ENCODE data around the gene SDK1.

Gene SDK1

DNA sequence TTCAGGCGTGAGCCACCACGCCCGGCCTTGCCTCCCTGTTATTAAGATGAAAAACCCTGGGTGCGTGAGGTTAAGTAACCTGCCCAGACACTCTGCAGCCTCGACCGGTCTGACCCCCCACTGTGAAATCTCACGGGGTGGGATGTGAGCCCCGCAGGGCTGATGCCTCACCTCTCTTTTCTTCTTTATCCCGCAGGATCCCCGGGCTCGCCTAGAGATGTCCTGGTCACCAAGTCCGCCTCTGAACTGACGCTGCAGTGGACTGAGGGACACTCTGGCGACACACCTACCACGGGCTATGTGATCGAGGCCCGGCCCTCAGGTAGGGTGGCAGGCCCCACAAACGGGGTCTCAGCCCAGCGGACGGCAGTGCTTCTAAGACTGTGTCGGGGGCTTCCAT lies 920.0 kb downstream of the SDK1 start:
- Histone ChIP-seq H3K36me3 (ENCODE audit: control insufficient read depth in 2 of 2, insufficient read depth in 2 of 2, low read length in 2 of 2) (no peaks in the 10 kb centered on the region), H3K27me3 (ENCODE audit: control insufficient read depth in 1 of 2, insufficient read depth in 2 of 2, low read length in 2 of 2) (no peaks in the 10 kb centered on the region), H3K27ac (ENCODE audit: low read length) (no peak overlapping the region), H3K9ac (ENCODE audit: low read length in 2 of 2) (no peak overlapping the region), H3K4me1 (ENCODE audit: control insufficient read depth, insufficient read depth, low read length) (no peaks in the 10 kb centered on the region), H3K4me3 (ENCODE audit: low read length in 2 of 2) (no peak overlapping the region), H3K9me3 (ENCODE audit: control insufficient read depth in 2 of 2, low read length in 2 of 2) (no peaks in the 10 kb centered on the region)

DNA sequence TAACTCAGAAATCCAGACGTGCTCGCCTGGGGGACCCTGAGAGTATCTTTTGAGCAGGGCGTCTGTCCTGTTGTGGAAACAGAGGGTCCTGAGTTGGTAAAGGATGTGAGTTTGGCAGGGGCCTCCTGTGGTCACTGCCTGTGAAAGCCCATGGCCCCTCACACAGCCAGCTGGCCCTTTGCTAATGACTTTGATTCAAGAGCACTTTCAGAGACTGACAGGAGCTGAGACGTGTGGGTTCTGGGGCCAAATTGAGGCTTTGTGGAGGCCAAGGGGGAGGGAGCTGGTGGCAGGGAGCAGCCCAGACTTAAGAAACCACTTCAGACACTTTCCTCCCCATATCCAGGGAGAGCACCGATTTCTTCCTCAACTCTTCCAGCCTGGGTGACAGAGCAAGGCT lies 921.6 kb downstream of the SDK1 start:
- no peak overlapping the region for H3K9ac ChIP-seq (ENCODE audit: low read length in 2 of 2)
- no peaks in the 10 kb centered on the region for H3K4me1 ChIP-seq (ENCODE audit: control insufficient read depth, insufficient read depth, low read length)

DNA sequence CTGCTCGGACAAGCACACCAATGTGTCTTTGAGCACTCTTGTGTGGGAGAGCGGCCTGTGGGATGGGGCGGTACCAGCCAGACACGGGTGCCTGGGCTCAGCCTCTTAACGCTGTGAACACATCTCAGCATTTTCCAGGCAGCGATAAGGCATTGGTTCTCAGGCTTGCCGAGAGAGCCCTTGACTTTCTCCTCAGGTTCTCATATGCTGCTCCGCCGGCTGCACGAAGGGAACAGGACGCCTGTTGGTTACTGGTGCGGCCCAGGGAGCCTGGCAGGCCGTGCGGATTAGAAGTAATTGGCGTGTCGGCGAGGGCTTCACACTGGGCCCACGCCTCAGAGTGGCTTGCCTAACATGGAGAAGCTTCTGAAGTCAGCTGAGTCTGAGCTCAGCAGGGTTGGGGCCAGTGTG lies 924.3 kb downstream of the SDK1 start:
- H3K4me1 ChIP-seq (ENCODE audit: control insufficient read depth, insufficient read depth, low read length), result no peaks in the 10 kb centered on the region
- H3K9ac ChIP-seq (ENCODE audit: low read length in 2 of 2), result no peak overlapping the region
- no peak overlapping the region for H3K27ac ChIP-seq (ENCODE audit: low read length)
- H3K9me3 ChIP-seq (ENCODE audit: control insufficient read depth in 2 of 2, low read length in 2 of 2), result no peaks in the 10 kb centered on the region
- no peak overlapping the region for H3K4me3 ChIP-seq (ENCODE audit: low read length in 2 of 2)
- H3K27me3 ChIP-seq (ENCODE audit: control insufficient read depth in 1 of 2, insufficient read depth in 2 of 2, low read length in 2 of 2), result peaks cover 0 to 3% of the 10 kb centered on the region in 2 donors
- H3K36me3 ChIP-seq (ENCODE audit: control insufficient read depth in 2 of 2, insufficient read depth in 2 of 2, low read length in 2 of 2), result no peaks in the 10 kb centered on the region

More for the DNA sequence above, 921.6 kb downstream of the SDK1 start:
- Histone ChIP-seq H3K36me3 (ENCODE audit: control insufficient read depth in 2 of 2, insufficient read depth in 2 of 2, low read length in 2 of 2) (no peaks in the 10 kb centered on the region), H3K4me3 (ENCODE audit: low read length in 2 of 2) (no peak overlapping the region), H3K27me3 (ENCODE audit: control insufficient read depth in 1 of 2, insufficient read depth in 2 of 2, low read length in 2 of 2) (no peaks in the 10 kb centered on the region), H3K27ac (ENCODE audit: low read length) (no peak overlapping the region), H3K9me3 (ENCODE audit: control insufficient read depth in 2 of 2, low read length in 2 of 2) (no peaks in the 10 kb centered on the region)

- Histone ChIP-seq H3K9me3 (ENCODE audit: control insufficient read depth in 2 of 2, low read length in 2 of 2) (no peaks in the 10 kb centered on the region), H3K4me3 (ENCODE audit: low read length in 2 of 2) (no peak overlapping the region), H3K27ac (ENCODE audit: low read length) (no peak overlapping the region), H3K36me3 (ENCODE audit: control insufficient read depth in 2 of 2, insufficient read depth in 2 of 2, low read length in 2 of 2) (no peaks in the 10 kb centered on the region), H3K4me1 (ENCODE audit: control insufficient read depth, insufficient read depth, low read length) (no peaks in the 10 kb centered on the region), H3K9ac (ENCODE audit: low read length in 2 of 2) (no peak overlapping the region), H3K27me3 (ENCODE audit: control insufficient read depth in 1 of 2, insufficient read depth in 2 of 2, low read length in 2 of 2) (peaks cover 0 to 3% of the 10 kb centered on the region in 2 donors)
Observed at GRCh38 chr7:4225881-4226523, 925.0 kb downstream of the SDK1 start.

DNA sequence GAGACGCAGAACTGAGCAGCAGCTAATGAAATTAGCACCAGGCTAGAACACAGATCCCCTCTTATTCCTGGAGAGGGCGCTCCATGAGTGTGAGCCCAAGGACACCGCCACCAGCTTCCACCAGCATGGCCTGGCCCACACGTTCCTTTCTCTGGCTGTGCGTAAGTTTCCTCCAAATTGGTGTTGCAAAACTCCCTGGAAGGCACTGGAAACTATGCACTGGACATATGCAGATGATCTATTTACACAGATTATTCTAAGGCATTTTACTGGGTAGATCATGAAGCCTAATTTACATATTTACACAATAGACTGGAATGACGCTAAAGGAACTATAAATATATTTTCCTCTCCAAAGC lies 925.5 kb downstream of the SDK1 start:
- H3K4me1 ChIP-seq (ENCODE audit: control insufficient read depth, insufficient read depth, low read length), result no peaks in the 10 kb centered on the region
- no peak overlapping the region for H3K27ac ChIP-seq (ENCODE audit: low read length)
- H3K9me3 ChIP-seq (ENCODE audit: control insufficient read depth in 2 of 2, low read length in 2 of 2), result no peaks in the 10 kb centered on the region
- no peaks in the 10 kb centered on the region for H3K36me3 ChIP-seq (ENCODE audit: control insufficient read depth in 2 of 2, insufficient read depth in 2 of 2, low read length in 2 of 2)
- peaks cover 0 to 3% of the 10 kb centered on the region in 2 donors for H3K27me3 ChIP-seq (ENCODE audit: control insufficient read depth in 1 of 2, insufficient read depth in 2 of 2, low read length in 2 of 2)
- H3K4me3 ChIP-seq (ENCODE audit: low read length in 2 of 2), result no peak overlapping the region
- H3K9ac ChIP-seq (ENCODE audit: low read length in 2 of 2), result no peak overlapping the region

- no peak overlapping the region for H3K27ac ChIP-seq (ENCODE audit: low read length)
- H3K4me1 ChIP-seq (ENCODE audit: control insufficient read depth, insufficient read depth, low read length), result no peaks in the 10 kb centered on the region
- H3K27me3 ChIP-seq (ENCODE audit: control insufficient read depth in 1 of 2, insufficient read depth in 2 of 2, low read length in 2 of 2), result peaks cover 0 to 3% of the 10 kb centered on the region in 2 donors
- no peaks in the 10 kb centered on the region for H3K9me3 ChIP-seq (ENCODE audit: control insufficient read depth in 2 of 2, low read length in 2 of 2)
- no peak overlapping the region for H3K4me3 ChIP-seq (ENCODE audit: low read length in 2 of 2)
- no peak overlapping the region for H3K9ac ChIP-seq (ENCODE audit: low read length in 2 of 2)
- no peaks in the 10 kb centered on the region for H3K36me3 ChIP-seq (ENCODE audit: control insufficient read depth in 2 of 2, insufficient read depth in 2 of 2, low read length in 2 of 2)
Observed at GRCh38 chr7:4227105-4228010, 926.3 kb downstream of the SDK1 start.

GRCh38 chr7:4230352-4230751 lies 929.3 kb downstream of the SDK1 start:
- Histone ChIP-seq H3K4me1 (ENCODE audit: control insufficient read depth, insufficient read depth, low read length) (no peaks in the 10 kb centered on the region), H3K9ac (ENCODE audit: low read length in 2 of 2) (no peak overlapping the region), H3K36me3 (ENCODE audit: control insufficient read depth in 2 of 2, insufficient read depth in 2 of 2, low read length in 2 of 2) (no peaks in the 10 kb centered on the region), H3K27ac (ENCODE audit: low read length) (no peak overlapping the region), H3K4me3 (ENCODE audit: low read length in 2 of 2) (no peak overlapping the region), H3K9me3 (ENCODE audit: control insufficient read depth in 2 of 2, low read length in 2 of 2) (no peaks in the 10 kb centered on the region), H3K27me3 (ENCODE audit: control insufficient read depth in 1 of 2, insufficient read depth in 2 of 2, low read length in 2 of 2) (peaks cover 0 to 3% of the 10 kb centered on the region in 2 donors)

GRCh38 chr7:4233146-4233545 lies 932.1 kb downstream of the SDK1 start:
- H3K9me3 ChIP-seq (ENCODE audit: control insufficient read depth in 2 of 2, low read length in 2 of 2), result no peaks in the 10 kb centered on the region
- no peak overlapping the region for H3K4me3 ChIP-seq (ENCODE audit: low read length in 2 of 2)
- H3K36me3 ChIP-seq (ENCODE audit: control insufficient read depth in 2 of 2, insufficient read depth in 2 of 2, low read length in 2 of 2), result no peaks in the 10 kb centered on the region
- no peak overlapping the region for H3K9ac ChIP-seq (ENCODE audit: low read length in 2 of 2)
- no peak overlapping the region for H3K27ac ChIP-seq (ENCODE audit: low read length)
- peaks cover 0 to under 1% of the 10 kb centered on the region in 2 donors for H3K27me3 ChIP-seq (ENCODE audit: control insufficient read depth in 1 of 2, insufficient read depth in 2 of 2, low read length in 2 of 2)
- no peaks in the 10 kb centered on the region for H3K4me1 ChIP-seq (ENCODE audit: control insufficient read depth, insufficient read depth, low read length)

DNA sequence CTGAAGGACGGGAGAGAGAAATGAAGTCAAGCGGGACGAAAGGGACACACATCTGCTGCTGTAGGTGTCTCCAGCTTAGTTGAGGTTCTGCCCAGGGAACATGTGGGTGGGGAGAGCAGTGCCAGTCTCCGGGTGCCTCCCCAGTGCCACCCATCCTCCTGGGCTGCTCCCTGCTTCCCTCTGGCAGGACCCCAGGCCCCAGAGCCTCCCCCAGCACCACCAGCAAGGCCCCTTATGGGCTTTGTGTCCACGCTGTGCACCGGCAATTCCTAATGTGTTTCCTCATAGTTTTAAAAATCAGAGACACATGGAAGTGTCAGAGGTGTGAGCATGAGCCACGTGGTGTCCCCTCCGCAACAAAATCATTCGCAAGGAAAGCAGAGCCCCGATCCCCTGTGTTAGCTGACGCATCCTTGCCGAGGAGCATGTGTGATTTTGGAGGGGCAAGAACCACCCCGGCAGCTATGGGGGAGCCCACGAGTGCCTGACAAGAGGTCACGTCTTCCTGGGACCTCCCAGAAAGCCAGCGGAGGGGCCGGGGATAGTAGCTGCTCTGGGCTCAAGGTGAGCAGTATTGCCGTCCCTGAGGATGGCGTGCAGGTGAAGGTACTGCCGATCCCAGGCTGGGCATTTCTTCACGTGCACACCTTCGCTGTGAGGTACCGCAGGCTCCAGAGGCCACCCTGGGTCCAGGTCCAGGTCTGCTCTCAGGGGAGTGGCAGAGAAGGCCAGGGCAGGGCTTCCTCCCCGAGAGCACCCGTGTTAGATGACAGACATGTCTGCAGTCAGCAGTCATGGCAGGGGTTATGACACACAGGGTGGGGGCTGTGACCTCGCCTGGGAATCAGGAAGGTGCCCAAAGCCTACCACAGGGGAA lies 932.8 kb downstream of the SDK1 start:
- no peak overlapping the region for H3K27ac ChIP-seq (ENCODE audit: low read length)
- no peaks in the 10 kb centered on the region for H3K9me3 ChIP-seq (ENCODE audit: control insufficient read depth in 2 of 2, low read length in 2 of 2)
- H3K4me3 ChIP-seq (ENCODE audit: low read length in 2 of 2), result no peak overlapping the region
- H3K4me1 ChIP-seq (ENCODE audit: control insufficient read depth, insufficient read depth, low read length), result no peaks in the 10 kb centered on the region
- H3K9ac ChIP-seq (ENCODE audit: low read length in 2 of 2), result no peak overlapping the region
- no peaks in the 10 kb centered on the region for H3K36me3 ChIP-seq (ENCODE audit: control insufficient read depth in 2 of 2, insufficient read depth in 2 of 2, low read length in 2 of 2)
- no peaks in the 10 kb centered on the region for H3K27me3 ChIP-seq (ENCODE audit: control insufficient read depth in 1 of 2, insufficient read depth in 2 of 2, low read length in 2 of 2)

DNA sequence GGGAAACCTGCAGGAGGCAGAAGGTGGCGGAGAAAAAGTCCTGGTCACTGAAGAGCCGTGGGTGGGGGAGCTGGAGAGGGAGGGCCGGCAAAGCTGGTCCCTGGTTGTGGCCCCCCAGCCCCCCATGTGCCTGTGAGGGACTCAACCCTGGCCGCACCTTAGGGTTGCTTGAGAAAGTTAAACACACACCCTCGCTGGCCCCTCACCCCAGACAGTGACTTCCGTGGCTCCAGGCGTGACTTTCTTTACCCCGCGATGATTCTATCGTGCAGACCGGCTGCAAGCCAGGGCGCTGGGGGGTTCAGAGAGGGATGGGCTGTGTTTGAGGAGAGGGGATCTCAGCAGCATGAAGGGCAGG lies 933.4 kb downstream of the SDK1 start:
- H3K9ac ChIP-seq (ENCODE audit: low read length in 2 of 2), result no peak overlapping the region
- H3K4me1 ChIP-seq (ENCODE audit: control insufficient read depth, insufficient read depth, low read length), result no peaks in the 10 kb centered on the region
- no peaks in the 10 kb centered on the region for H3K27me3 ChIP-seq (ENCODE audit: control insufficient read depth in 1 of 2, insufficient read depth in 2 of 2, low read length in 2 of 2)
- H3K36me3 ChIP-seq (ENCODE audit: control insufficient read depth in 2 of 2, insufficient read depth in 2 of 2, low read length in 2 of 2), result no peaks in the 10 kb centered on the region
- H3K4me3 ChIP-seq (ENCODE audit: low read length in 2 of 2), result no peak overlapping the region
- H3K27ac ChIP-seq (ENCODE audit: low read length), result no peak overlapping the region
- no peaks in the 10 kb centered on the region for H3K9me3 ChIP-seq (ENCODE audit: control insufficient read depth in 2 of 2, low read length in 2 of 2)

Data from stomach smooth muscle (tissue), 2 donors.